Liver (tissue), 9 donors: ENCODE data around the gene U2AF2. TPM values are rescaled to one million over a fixed set of nuclear protein-coding genes. Genes with fewer than 3 reads are reported as not detected.

ENCODE experiments used
- DNase-seq: peaks from one replicate; pipeline ENCODE4 v3.0.0-alpha.2; 2017; ENCODE audit warnings: low spot score
- H3K27ac ChIP-seq, 2 donors: one replicate each; pipeline ENCODE4 v1.7.0; 2013; ENCODE audit warnings: inconsistent platforms in 2 of 2, low read length in 2 of 2, control low read depth in 1 of 2, low read depth in 1 of 2, mild to moderate bottlenecking in 1 of 2
- H3K27me3 ChIP-seq, 4 donors: one replicate each; pipeline versions ENCODE4 v1.6.1 to v1.7.0; 2013; ENCODE audit warnings: low read length in 3 of 4, inconsistent platforms in 1 of 4, mild to moderate bottlenecking in 1 of 4, moderate library complexity in 1 of 4; ENCODE audit not compliant: control insufficient read depth in 4 of 4, insufficient read depth in 4 of 4
- H3K36me3 ChIP-seq, 4 donors: one replicate each; pipeline versions ENCODE4 v1.6.1 to v1.7.0; 2013; ENCODE audit warnings: low read length in 3 of 4, mild to moderate bottlenecking in 3 of 4, low read depth in 1 of 4, moderate library complexity in 1 of 4; ENCODE audit not compliant: control insufficient read depth in 4 of 4, insufficient read depth in 3 of 4
- H3K4me1 ChIP-seq, 4 donors: one replicate each; pipeline versions ENCODE4 v1.6.1 to v1.7.0; 2013; ENCODE audit warnings: low read length in 3 of 4, mild to moderate bottlenecking in 3 of 4, moderate library complexity in 1 of 4; ENCODE audit not compliant: control insufficient read depth in 4 of 4, insufficient read depth in 4 of 4
- H3K4me3 ChIP-seq, 3 donors: one replicate each; pipeline versions ENCODE4 v1.6.1 to v1.7.0; 2013; ENCODE audit warnings: low read length in 3 of 3, control low read depth in 1 of 3, low read depth in 1 of 3, mild to moderate bottlenecking in 1 of 3
- H3K9ac ChIP-seq, 2 donors: one replicate each; pipeline ENCODE4 v1.7.0; 2013; ENCODE audit warnings: low read length in 2 of 2, mild to moderate bottlenecking in 2 of 2, moderate library complexity in 2 of 2, control low read depth in 1 of 2, low read depth in 1 of 2
- H3K9me3 ChIP-seq, 4 donors: one replicate each; pipeline versions ENCODE4 v1.6.1 to v1.7.0; 2013; ENCODE audit warnings: low read length in 3 of 4; ENCODE audit not compliant: control insufficient read depth in 4 of 4
- EGR1 ChIP-seq, 2 donors: IDR thresholded peaks; 2 replicates each; pipeline ENCODE4 v1.6.1; 2016 to 2018; ENCODE audit warnings: antibody characterized with exemption in 2 of 2, low read depth in 2 of 2
- FOXA1 ChIP-seq: IDR thresholded peaks from 2 replicates; pipeline ENCODE4 v1.6.1; 2016; ENCODE audit warnings: antibody characterized with exemption
- FOXA2 ChIP-seq: IDR thresholded peaks from 2 replicates; pipeline ENCODE4 v1.6.1; 2016; ENCODE audit warnings: antibody characterized with exemption
- GABPA ChIP-seq, 2 donors: IDR thresholded peaks in 1 of 2; conservative IDR thresholded peaks in 1 of 2; 2 replicates each; pipeline ENCODE4 v1.6.1; 2016; ENCODE audit warnings: antibody characterized with exemption in 2 of 2, mild to moderate bottlenecking in 1 of 2, moderate library complexity in 1 of 2
- HNF4A ChIP-seq, 2 donors: conservative IDR thresholded peaks; 2 replicates each; pipeline ENCODE4 v1.6.1; 2016; ENCODE audit warnings: antibody characterized with exemption in 2 of 2, mild to moderate bottlenecking in 2 of 2
- HNF4G ChIP-seq: IDR thresholded peaks from 2 replicates; pipeline ENCODE4 v1.6.1; 2016; ENCODE audit warnings: antibody characterized with exemption
- JUND ChIP-seq, 2 donors: IDR thresholded peaks; 2 replicates each; pipeline ENCODE4 v1.6.1; 2016; ENCODE audit warnings: antibody characterized with exemption in 2 of 2
- NR2F2 ChIP-seq: IDR thresholded peaks from 2 replicates; pipeline ENCODE4 v1.6.1; 2016; ENCODE audit warnings: antibody characterized with exemption
- RAD21 ChIP-seq, 2 donors: IDR thresholded peaks; 2 replicates each; pipeline ENCODE4 v1.6.1; 2016; ENCODE audit warnings: antibody characterized with exemption in 2 of 2, mild to moderate bottlenecking in 2 of 2
- REST ChIP-seq: IDR thresholded peaks from 2 replicates; pipeline ENCODE4 v1.6.1; 2016; ENCODE audit warnings: antibody characterized with exemption, mild to moderate bottlenecking
- RXRA ChIP-seq, 2 donors: IDR thresholded peaks; 2 replicates each; pipeline ENCODE4 v1.6.1; 2017 to 2018; ENCODE audit warnings: antibody characterized with exemption in 2 of 2, mild to moderate bottlenecking in 1 of 2
- SP1 ChIP-seq: IDR thresholded peaks from 2 replicates; pipeline ENCODE4 v1.6.1; 2018; ENCODE audit warnings: antibody characterized with exemption, mild to moderate bottlenecking
- TAF1 ChIP-seq: conservative IDR thresholded peaks from 2 replicates; pipeline ENCODE4 v1.6.1; 2016; ENCODE audit warnings: antibody characterized with exemption, mild to moderate bottlenecking
- YY1 ChIP-seq: IDR thresholded peaks from 2 replicates; pipeline ENCODE4 v1.6.1; 2016; ENCODE audit warnings: antibody characterized with exemption, mild to moderate bottlenecking
- ZBTB33 ChIP-seq: IDR thresholded peaks from 2 replicates; pipeline ENCODE4 v1.6.1; 2016; ENCODE audit warnings: antibody characterized with exemption
- WGBS: extraction: QIAGEN DNeasy Blood & Tissue Kit; methylation state at CpG from one replicate; pipeline ENCODE4 v1.1.7; 2013; 5-methylcytosine and 5-hydroxymethylcytosine counted together
- polyA plus RNA-seq, 2 donors: library from polyadenylated mRNA; stranded (reverse) in 1 of 2; unstranded in 1 of 2; fragments of 200-250 nt in 1 of 2; fragments of >200 nt in 1 of 2; fragmentation: Nextera tagmentation in 1 of 2; extraction: Ambion mirVana in 1 of 2; gene quantifications; one replicate each; pipeline versions ENCODE4 v1.2.1 to v1.2.3, GENCODE V29; 2013 to 2015
- total RNA-seq, 2 donors: library from RNA; depleted of rRNA; stranded (reverse); fragments of >200 nt; gene quantifications; one replicate each; pipeline ENCODE4 v1.2.3, GENCODE V29; 2014
- TF ChIP-seq, protein P1 (sequence below): IDR thresholded peaks from 2 replicates; pipeline ENCODE4 v1.6.1; 2016; ENCODE audit warnings: antibody characterized with exemption
- TF ChIP-seq, protein P2 (sequence below): IDR thresholded peaks from 2 replicates; pipeline ENCODE4 v1.6.1; 2016; ENCODE audit warnings: antibody characterized with exemption
- TF ChIP-seq, protein P3 (sequence below): fragments of 150-350 bp; IDR thresholded peaks from 2 replicates; pipeline ENCODE4 v1.5.1; 2017; ENCODE audit warnings: improper control_type of control experiment, low read depth, low read length; ENCODE audit not compliant: missing input control
- donor health status: healthy.
- donor health status: healthy.
- donor health status: healthy.
- donor health status: healthy.
- donor health status: healthy.

The U2AF2 gene
- total and polyA plus RNA-seq, 4 donors, result 8.6 to 66.6 (median 51.2) TPM

GRCh38 chr19:55647732-55648584, 6.9 kb upstream of the U2AF2 start, which contains the start of gene CCDC106:
CCDC106 (plus strand) TSS chr19:55648212; CDS start chr19:55649047, 835 bp downstream.
- 2% methylated on average over 87 of the region's 87 CpGs for WGBS
- Histone ChIP-seq H3K36me3 (peaks cover 0 to 9% (median under 1%) of the 10 kb centered on the region in 4 donors), H3K9ac (peak within 1 kb of the TSS; percentile 71 to 87), H3K27me3 (no peaks in the 10 kb centered on the region), H3K4me3 (peak within 1 kb of the TSS; percentile 66 to 89 (median 86)), H3K9me3 (no peaks in the 10 kb centered on the region), H3K4me1 (peaks cover 15 to 44% (median 36%) of the 10 kb centered on the region in 4 donors), H3K27ac (peak within 1 kb of the TSS; percentile 75 to 86)
- no peak for TF ChIP-seq TAF1
- TF ChIP-seq ZBTB33, result no peak
- no peak for TF ChIP-seq HNF4A (conservative IDR thresholded peaks at IDR 0.05)
- TF ChIP-seq, protein P1, sequence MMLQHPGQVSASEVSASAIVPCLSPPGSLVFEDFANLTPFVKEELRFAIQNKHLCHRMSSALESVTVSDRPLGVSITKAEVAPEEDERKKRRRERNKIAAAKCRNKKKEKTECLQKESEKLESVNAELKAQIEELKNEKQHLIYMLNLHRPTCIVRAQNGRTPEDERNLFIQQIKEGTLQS, result no peak
- TF ChIP-seq EGR1 (IDR thresholded peaks at IDR 0.05; ENCODE audit: low read depth in 2 of 2), result peak in 1 of 2 donors; percentile 77
- no peak for TF ChIP-seq SP1
- no peak for TF ChIP-seq RXRA (IDR thresholded peaks at IDR 0.05)
- TF ChIP-seq, protein P2, sequence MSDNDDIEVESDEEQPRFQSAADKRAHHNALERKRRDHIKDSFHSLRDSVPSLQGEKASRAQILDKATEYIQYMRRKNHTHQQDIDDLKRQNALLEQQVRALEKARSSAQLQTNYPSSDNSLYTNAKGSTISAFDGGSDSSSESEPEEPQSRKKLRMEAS, result no peak
- TF ChIP-seq FOXA2, result no peak
- TF ChIP-seq YY1, result peak; percentile 44
- no peak for TF ChIP-seq HNF4G
- no peak for TF ChIP-seq JUND (IDR thresholded peaks at IDR 0.05)
- DNase-seq, result peak; percentile 70

DNA sequence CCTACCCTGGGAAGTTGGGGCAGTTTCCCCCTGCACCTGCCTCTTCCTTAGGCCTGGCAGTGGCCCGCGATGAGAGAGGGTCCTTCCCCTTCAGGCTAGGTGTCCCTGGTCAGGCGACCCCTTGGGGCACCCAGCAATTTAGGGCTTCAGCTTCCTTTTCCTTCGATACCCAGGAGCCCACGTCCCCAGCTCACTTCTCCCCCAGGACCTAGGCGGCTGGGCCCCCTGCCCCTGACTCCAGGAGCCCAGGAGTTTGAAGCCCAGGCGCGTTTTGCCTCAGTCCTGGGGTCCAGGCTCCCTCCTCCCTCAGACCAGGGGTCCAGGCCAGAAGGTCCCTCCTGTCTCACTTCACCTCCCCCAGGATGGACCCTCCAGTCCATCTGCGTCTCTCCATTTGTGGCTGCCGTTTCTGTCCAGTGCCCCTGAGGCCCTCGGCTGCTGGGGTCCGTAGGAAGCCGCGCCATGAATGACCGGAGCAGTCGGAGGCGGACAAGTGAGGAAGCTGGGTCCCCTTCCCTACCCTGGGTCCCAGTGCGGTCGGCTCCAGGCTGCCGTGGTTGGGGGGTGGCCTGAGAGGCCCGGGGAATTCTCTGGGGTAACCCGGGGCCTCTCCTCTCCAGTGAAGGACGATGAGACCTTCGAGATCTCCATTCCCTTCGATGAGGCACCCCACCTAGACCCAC, 6.1 kb upstream of the U2AF2 start:
- WGBS, result 57% methylated on average over 25 of the region's 25 CpGs
- no peaks in the 10 kb centered on the region for H3K9me3 ChIP-seq
- no peak for DNase-seq
- H3K27me3 ChIP-seq, result no peaks in the 10 kb centered on the region
- peak overlapping the region; percentile 66 to 89 (median 86) for H3K4me3 ChIP-seq
- H3K36me3 ChIP-seq, result peaks cover 0 to 9% (median under 1%) of the 10 kb centered on the region in 4 donors
- peak overlapping the region; percentile 75 to 86 for H3K27ac ChIP-seq
- H3K9ac ChIP-seq, result peak overlapping the region; percentile 31 to 71
- peaks cover 13 to 42% (median 32%) of the 10 kb centered on the region in 4 donors for H3K4me1 ChIP-seq
- TF ChIP-seq TAF1 (no peak), RAD21 (IDR thresholded peaks at IDR 0.05) (no peak), YY1 (no peak), RXRA (IDR thresholded peaks at IDR 0.05) (no peak), FOXA2 (no peak), GABPA (IDR thresholded peaks at IDR 0.05 in 1 of 2, conservative IDR thresholded peaks at IDR 0.05 in 1 of 2) (no peak), JUND (IDR thresholded peaks at IDR 0.05) (no peak), HNF4G (no peak), HNF4A (conservative IDR thresholded peaks at IDR 0.05) (no peak), ZBTB33 (no peak), NR2F2 (no peak), FOXA1 (no peak), REST (no peak), EGR1 (IDR thresholded peaks at IDR 0.05; ENCODE audit: low read depth in 2 of 2) (no peak)
- TF ChIP-seq, protein P2, result no peak
- TF ChIP-seq, protein P1, result no peak
- TF ChIP-seq, protein P3, sequence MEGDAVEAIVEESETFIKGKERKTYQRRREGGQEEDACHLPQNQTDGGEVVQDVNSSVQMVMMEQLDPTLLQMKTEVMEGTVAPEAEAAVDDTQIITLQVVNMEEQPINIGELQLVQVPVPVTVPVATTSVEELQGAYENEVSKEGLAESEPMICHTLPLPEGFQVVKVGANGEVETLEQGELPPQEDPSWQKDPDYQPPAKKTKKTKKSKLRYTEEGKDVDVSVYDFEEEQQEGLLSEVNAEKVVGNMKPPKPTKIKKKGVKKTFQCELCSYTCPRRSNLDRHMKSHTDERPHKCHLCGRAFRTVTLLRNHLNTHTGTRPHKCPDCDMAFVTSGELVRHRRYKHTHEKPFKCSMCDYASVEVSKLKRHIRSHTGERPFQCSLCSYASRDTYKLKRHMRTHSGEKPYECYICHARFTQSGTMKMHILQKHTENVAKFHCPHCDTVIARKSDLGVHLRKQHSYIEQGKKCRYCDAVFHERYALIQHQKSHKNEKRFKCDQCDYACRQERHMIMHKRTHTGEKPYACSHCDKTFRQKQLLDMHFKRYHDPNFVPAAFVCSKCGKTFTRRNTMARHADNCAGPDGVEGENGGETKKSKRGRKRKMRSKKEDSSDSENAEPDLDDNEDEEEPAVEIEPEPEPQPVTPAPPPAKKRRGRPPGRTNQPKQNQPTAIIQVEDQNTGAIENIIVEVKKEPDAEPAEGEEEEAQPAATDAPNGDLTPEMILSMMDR, result no peak
